Measurements from ENCODE around the gene CA9. TPM values are rescaled to one million over a fixed set of nuclear protein-coding genes. Genes with fewer than 3 reads are reported as not detected.

The CA9 gene
- total and polyA plus RNA-seq, 2 experiments from 2014 or later, result 1.1 TPM; not detected in 1

DNA sequence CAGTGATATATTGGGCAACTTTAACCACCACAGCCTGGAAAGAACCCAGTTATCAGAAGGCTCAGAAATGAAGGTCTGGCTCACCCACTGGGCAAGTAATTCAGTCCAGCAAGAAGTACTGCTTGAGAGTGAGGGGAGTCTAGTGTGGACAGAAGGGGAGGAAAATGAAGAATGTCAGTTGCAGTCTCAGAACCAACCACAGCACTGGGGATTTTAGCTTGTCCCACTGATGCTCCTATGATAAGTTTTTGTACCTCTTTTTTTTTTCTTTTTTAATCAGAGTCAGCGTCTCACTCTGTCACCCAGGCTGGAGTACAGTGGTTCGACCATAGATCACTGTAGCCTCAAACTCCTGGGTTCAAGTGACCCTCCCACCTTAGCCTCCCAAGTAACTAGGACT is 46.2 kb upstream of the CA9 start:
- 0 out of 2 replicates have a peak, but pooled peaks cover 3% of the 10 kb centered on the region for H3K9me2 ChIP-seq (ENCODE audit: insufficient read depth)
- H3K27ac ChIP-seq (ENCODE audit: low read depth), result no peak overlapping the region
- H3K4me3 ChIP-seq, result no peak overlapping the region
- H3K79me2 ChIP-seq (replicated peaks; ENCODE audit: insufficient read depth), result no peaks in the 10 kb centered on the region
- ATAC-seq (no peak), DNase-seq (ENCODE audit: low spot score) (no peak)
- H3K4me2 ChIP-seq, result no peak overlapping the region
- Mint-ChIP-seq H3K27me3 (ENCODE audit: insufficient read depth, low read depth, poor library complexity) (peaks cover 8% of the 10 kb centered on the region), H3K36me3 (ENCODE audit: low read depth) (no peaks in the 10 kb centered on the region), H3K9me3 (no peaks in the 10 kb centered on the region), H3K4me3 (no peak overlapping the region), H3K27ac (no peak overlapping the region), H3K4me1 (no peaks in the 10 kb centered on the region)
- 0 out of 2 replicates have a peak, but pooled peaks cover 3% of the 10 kb centered on the region for H3F3A ChIP-seq (replicated peaks; ENCODE audit: low read depth)
- no peaks in the 10 kb centered on the region for H3K4me1 ChIP-seq (ENCODE audit: insufficient read depth)
- no peaks in the 10 kb centered on the region for H4K20me1 ChIP-seq (replicated peaks; ENCODE audit: insufficient read depth)
- no peak overlapping the region for H2AFZ ChIP-seq
- TF ChIP-seq STAT1 (IDR thresholded peaks at IDR 0.05; ENCODE audit: unreplicated experiment) (no peak), NANOG (IDR thresholded peaks at IDR 0.05; ENCODE audit: borderline replicate concordance) (no peak), POLR2AphosphoS5 (IDR thresholded peaks at IDR 0.05; ENCODE audit: low read depth) (no peak), ZNF331 (CRISPR knock-in tag; IDR thresholded peaks at IDR 0.05; ENCODE audit: low read depth) (no peak), JUNB (IDR thresholded peaks at IDR 0.05; ENCODE audit: unreplicated experiment) (no peak), CREB1 (CRISPR knock-in tag; IDR thresholded peaks at IDR 0.05; ENCODE audit: low read depth) (no peak), EZH2 (IDR thresholded peaks at IDR 0.05; ENCODE audit: low read depth, unreplicated experiment) (no peak), ZNF114 (CRISPR knock-in tag; IDR thresholded peaks at IDR 0.05) (no peak), EZH2phosphoT487 (IDR thresholded peaks at IDR 0.05; ENCODE audit: unreplicated experiment) (no peak)
- TF ChIP-seq, protein P1, sequence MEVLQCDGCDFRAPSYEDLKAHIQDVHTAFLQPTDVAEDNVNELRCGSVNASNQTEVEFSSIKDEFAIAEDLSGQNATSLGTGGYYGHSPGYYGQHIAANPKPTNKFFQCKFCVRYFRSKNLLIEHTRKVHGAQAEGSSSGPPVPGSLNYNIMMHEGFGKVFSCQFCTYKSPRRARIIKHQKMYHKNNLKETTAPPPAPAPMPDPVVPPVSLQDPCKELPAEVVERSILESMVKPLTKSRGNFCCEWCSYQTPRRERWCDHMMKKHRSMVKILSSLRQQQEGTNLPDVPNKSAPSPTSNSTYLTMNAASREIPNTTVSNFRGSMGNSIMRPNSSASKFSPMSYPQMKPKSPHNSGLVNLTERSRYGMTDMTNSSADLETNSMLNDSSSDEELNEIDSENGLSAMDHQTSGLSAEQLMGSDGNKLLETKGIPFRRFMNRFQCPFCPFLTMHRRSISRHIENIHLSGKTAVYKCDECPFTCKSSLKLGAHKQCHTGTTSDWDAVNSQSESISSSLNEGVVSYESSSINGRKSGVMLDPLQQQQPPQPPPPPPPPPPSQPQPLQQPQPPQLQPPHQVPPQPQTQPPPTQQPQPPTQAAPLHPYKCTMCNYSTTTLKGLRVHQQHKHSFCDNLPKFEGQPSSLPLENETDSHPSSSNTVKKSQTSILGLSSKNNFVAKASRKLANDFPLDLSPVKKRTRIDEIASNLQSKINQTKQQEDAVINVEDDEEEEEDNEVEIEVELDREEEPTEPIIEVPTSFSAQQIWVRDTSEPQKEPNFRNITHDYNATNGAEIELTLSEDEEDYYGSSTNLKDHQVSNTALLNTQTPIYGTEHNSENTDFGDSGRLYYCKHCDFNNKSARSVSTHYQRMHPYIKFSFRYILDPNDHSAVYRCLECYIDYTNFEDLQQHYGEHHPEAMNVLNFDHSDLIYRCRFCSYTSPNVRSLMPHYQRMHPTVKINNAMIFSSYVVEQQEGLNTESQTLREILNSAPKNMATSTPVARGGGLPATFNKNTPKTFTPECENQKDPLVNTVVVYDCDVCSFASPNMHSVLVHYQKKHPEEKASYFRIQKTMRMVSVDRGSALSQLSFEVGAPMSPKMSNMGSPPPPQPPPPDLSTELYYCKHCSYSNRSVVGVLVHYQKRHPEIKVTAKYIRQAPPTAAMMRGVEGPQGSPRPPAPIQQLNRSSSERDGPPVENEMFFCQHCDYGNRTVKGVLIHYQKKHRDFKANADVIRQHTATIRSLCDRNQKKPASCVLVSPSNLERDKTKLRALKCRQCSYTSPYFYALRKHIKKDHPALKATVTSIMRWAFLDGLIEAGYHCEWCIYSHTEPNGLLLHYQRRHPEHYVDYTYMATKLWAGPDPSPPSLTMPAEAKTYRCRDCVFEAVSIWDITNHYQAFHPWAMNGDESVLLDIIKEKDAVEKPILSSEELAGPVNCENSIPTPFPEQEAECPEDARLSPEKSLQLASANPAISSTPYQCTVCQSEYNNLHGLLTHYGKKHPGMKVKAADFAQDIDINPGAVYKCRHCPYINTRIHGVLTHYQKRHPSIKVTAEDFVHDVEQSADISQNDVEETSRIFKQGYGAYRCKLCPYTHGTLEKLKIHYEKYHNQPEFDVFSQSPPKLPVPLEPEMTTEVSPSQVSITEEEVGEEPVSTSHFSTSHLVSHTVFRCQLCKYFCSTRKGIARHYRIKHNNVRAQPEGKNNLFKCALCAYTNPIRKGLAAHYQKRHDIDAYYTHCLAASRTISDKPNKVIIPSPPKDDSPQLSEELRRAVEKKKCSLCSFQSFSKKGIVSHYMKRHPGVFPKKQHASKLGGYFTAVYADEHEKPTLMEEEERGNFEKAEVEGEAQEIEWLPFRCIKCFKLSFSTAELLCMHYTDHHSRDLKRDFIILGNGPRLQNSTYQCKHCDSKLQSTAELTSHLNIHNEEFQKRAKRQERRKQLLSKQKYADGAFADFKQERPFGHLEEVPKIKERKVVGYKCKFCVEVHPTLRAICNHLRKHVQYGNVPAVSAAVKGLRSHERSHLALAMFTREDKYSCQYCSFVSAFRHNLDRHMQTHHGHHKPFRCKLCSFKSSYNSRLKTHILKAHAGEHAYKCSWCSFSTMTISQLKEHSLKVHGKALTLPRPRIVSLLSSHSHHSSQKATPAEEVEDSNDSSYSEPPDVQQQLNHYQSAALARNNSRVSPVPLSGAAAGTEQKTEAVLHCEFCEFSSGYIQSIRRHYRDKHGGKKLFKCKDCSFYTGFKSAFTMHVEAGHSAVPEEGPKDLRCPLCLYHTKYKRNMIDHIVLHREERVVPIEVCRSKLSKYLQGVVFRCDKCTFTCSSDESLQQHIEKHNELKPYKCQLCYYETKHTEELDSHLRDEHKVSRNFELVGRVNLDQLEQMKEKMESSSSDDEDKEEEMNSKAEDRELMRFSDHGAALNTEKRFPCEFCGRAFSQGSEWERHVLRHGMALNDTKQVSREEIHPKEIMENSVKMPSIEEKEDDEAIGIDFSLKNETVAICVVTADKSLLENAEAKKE (CRISPR knock-in tag; IDR thresholded peaks at IDR 0.05), result no peak
- TF ChIP-seq, protein P2, sequence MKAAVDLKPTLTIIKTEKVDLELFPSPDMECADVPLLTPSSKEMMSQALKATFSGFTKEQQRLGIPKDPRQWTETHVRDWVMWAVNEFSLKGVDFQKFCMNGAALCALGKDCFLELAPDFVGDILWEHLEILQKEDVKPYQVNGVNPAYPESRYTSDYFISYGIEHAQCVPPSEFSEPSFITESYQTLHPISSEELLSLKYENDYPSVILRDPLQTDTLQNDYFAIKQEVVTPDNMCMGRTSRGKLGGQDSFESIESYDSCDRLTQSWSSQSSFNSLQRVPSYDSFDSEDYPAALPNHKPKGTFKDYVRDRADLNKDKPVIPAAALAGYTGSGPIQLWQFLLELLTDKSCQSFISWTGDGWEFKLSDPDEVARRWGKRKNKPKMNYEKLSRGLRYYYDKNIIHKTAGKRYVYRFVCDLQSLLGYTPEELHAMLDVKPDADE (IDR thresholded peaks at IDR 0.05), result no peak
- TF ChIP-seq, protein P3, sequence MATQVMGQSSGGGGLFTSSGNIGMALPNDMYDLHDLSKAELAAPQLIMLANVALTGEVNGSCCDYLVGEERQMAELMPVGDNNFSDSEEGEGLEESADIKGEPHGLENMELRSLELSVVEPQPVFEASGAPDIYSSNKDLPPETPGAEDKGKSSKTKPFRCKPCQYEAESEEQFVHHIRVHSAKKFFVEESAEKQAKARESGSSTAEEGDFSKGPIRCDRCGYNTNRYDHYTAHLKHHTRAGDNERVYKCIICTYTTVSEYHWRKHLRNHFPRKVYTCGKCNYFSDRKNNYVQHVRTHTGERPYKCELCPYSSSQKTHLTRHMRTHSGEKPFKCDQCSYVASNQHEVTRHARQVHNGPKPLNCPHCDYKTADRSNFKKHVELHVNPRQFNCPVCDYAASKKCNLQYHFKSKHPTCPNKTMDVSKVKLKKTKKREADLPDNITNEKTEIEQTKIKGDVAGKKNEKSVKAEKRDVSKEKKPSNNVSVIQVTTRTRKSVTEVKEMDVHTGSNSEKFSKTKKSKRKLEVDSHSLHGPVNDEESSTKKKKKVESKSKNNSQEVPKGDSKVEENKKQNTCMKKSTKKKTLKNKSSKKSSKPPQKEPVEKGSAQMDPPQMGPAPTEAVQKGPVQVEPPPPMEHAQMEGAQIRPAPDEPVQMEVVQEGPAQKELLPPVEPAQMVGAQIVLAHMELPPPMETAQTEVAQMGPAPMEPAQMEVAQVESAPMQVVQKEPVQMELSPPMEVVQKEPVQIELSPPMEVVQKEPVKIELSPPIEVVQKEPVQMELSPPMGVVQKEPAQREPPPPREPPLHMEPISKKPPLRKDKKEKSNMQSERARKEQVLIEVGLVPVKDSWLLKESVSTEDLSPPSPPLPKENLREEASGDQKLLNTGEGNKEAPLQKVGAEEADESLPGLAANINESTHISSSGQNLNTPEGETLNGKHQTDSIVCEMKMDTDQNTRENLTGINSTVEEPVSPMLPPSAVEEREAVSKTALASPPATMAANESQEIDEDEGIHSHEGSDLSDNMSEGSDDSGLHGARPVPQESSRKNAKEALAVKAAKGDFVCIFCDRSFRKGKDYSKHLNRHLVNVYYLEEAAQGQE (IDR thresholded peaks at IDR 0.05; ENCODE audit: unreplicated experiment), result no peak
- TF ChIP-seq, protein P4, sequence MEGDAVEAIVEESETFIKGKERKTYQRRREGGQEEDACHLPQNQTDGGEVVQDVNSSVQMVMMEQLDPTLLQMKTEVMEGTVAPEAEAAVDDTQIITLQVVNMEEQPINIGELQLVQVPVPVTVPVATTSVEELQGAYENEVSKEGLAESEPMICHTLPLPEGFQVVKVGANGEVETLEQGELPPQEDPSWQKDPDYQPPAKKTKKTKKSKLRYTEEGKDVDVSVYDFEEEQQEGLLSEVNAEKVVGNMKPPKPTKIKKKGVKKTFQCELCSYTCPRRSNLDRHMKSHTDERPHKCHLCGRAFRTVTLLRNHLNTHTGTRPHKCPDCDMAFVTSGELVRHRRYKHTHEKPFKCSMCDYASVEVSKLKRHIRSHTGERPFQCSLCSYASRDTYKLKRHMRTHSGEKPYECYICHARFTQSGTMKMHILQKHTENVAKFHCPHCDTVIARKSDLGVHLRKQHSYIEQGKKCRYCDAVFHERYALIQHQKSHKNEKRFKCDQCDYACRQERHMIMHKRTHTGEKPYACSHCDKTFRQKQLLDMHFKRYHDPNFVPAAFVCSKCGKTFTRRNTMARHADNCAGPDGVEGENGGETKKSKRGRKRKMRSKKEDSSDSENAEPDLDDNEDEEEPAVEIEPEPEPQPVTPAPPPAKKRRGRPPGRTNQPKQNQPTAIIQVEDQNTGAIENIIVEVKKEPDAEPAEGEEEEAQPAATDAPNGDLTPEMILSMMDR (conservative IDR thresholded peaks at IDR 0.05; ENCODE audit: low read depth in 2 of 2), result no peak
- no peaks in the 10 kb centered on the region for H3K36me3 ChIP-seq (ENCODE audit: insufficient read depth)
- no peaks in the 10 kb centered on the region for H3K27me3 ChIP-seq (ENCODE audit: insufficient read depth)
